ENCODE results near the gene MAJIN. TPM values are rescaled to one million over a fixed set of nuclear protein-coding genes. Genes with fewer than 3 reads are reported as not detected.

The MAJIN gene
- total RNA-seq, 4 donors from 2014 or later: not detected

- Histone ChIP-seq H3K27ac (no peak overlapping the region), H3K4me1 (no peaks in the 10 kb centered on the region), H3K27me3 (no peaks in the 10 kb centered on the region), H3K4me3 (no peak overlapping the region), H3K9me3 (no peaks in the 10 kb centered on the region), H3K36me3 (peaks cover 0 to 65% of the 10 kb centered on the region in 2 donors)
- in situ Hi-C loops (cut with MboI; ENCODE audit: low sequenced_read_pairs in 4 of 4) (no loop called here), intact Hi-C loops (cut with DNase I; ENCODE audit: low total_unique reads) (no loop called here)
- ATAC-seq: no peak
- no peak for DNase-seq
- TF ChIP-seq POLR2A (IDR thresholded peaks at IDR 0.05) (no peak), CTCF (IDR thresholded peaks at IDR 0.05 in 4 of 5, conservative IDR thresholded peaks at IDR 0.05 in 1 of 5) (no peak)
Observed at GRCh38 chr11:64932324-64932723, 39.6 kb downstream of the MAJIN start.

- Histone ChIP-seq H3K36me3 (peaks cover 0 to 75% of the 10 kb centered on the region in 2 donors), H3K4me3 (no peak overlapping the region), H3K4me1 (peaks cover under 1% of the 10 kb centered on the region in 2 donors), H3K27me3 (no peaks in the 10 kb centered on the region), H3K27ac (no peak overlapping the region), H3K9me3 (no peaks in the 10 kb centered on the region)
- no peak for ATAC-seq
- TF ChIP-seq POLR2A (IDR thresholded peaks at IDR 0.05) (no peak), CTCF (IDR thresholded peaks at IDR 0.05 in 4 of 5, conservative IDR thresholded peaks at IDR 0.05 in 1 of 5) (no peak)
- in situ Hi-C loops (cut with MboI; ENCODE audit: low sequenced_read_pairs in 4 of 4) (no loop called here), intact Hi-C loops (cut with DNase I; ENCODE audit: low total_unique reads) (no loop called here)
- DNase-seq: no peak
Observed at GRCh38 chr11:64931290-64931689, 40.6 kb downstream of the MAJIN start.

- no peak for TF ChIP-seq CTCF (IDR thresholded peaks at IDR 0.05 in 4 of 5, conservative IDR thresholded peaks at IDR 0.05 in 1 of 5)
- no peak for TF ChIP-seq POLR2A (IDR thresholded peaks at IDR 0.05)
- ATAC-seq: no peak
- intact Hi-C loops (cut with DNase I; ENCODE audit: low total_unique reads) (no loop called here), in situ Hi-C loops (cut with MboI; ENCODE audit: low sequenced_read_pairs in 4 of 4) (no loop called here)
- Histone ChIP-seq H3K9me3 (no peaks in the 10 kb centered on the region), H3K36me3 (peaks cover 0 to 77% of the 10 kb centered on the region in 2 donors), H3K4me1 (peaks cover 10% of the 10 kb centered on the region in 2 donors), H3K27me3 (no peaks in the 10 kb centered on the region), H3K27ac (no peak overlapping the region), H3K4me3 (no peak overlapping the region)
- no peak for DNase-seq
Observed at GRCh38 chr11:64930340-64930739, 41.6 kb downstream of the MAJIN start.

- in situ Hi-C loops (cut with MboI; ENCODE audit: low sequenced_read_pairs in 4 of 4): loop anchor here in 1 of 4 donors (10.0 kb wide), 1 partner anchor 95 kb away; the partner anchor contains the start of gene SNX15
- Histone ChIP-seq H3K27ac (no peak overlapping the region), H3K4me1 (peaks cover 13% of the 10 kb centered on the region in 2 donors), H3K27me3 (no peaks in the 10 kb centered on the region), H3K4me3 (no peak overlapping the region), H3K36me3 (peaks cover 0 to 77% of the 10 kb centered on the region in 2 donors), H3K9me3 (no peaks in the 10 kb centered on the region)
- ATAC-seq (no peak), DNase-seq (no peak)
- TF ChIP-seq POLR2A (IDR thresholded peaks at IDR 0.05) (no peak), CTCF (IDR thresholded peaks at IDR 0.05 in 4 of 5, conservative IDR thresholded peaks at IDR 0.05 in 1 of 5) (no peak)
- intact Hi-C loops (cut with DNase I; ENCODE audit: low total_unique reads): no loop called here
Observed at GRCh38 chr11:64929625-64930024, 42.3 kb downstream of the MAJIN start.

- H3K4me3 ChIP-seq: no peak overlapping the region
- H3K4me1 ChIP-seq: peaks cover 13% of the 10 kb centered on the region in 2 donors
- TF ChIP-seq CTCF (IDR thresholded peaks at IDR 0.05 in 4 of 5, conservative IDR thresholded peaks at IDR 0.05 in 1 of 5) (no peak), POLR2A (IDR thresholded peaks at IDR 0.05) (no peak)
- no peak overlapping the region for H3K27ac ChIP-seq
- peaks cover 0 to 75% of the 10 kb centered on the region in 2 donors for H3K36me3 ChIP-seq
- ATAC-seq: no peak
- no peaks in the 10 kb centered on the region for H3K9me3 ChIP-seq
- no peaks in the 10 kb centered on the region for H3K27me3 ChIP-seq
- no peak for DNase-seq
- intact Hi-C loops (cut with DNase I; ENCODE audit: low total_unique reads): no loop called here
- in situ Hi-C loops (cut with MboI; ENCODE audit: low sequenced_read_pairs in 4 of 4): loop anchor here in 1 of 4 donors (10.0 kb wide), 1 partner anchor 96 kb away; the partner anchor contains the start of gene SNX15
Observed at GRCh38 chr11:64928957-64929356, 43.0 kb downstream of the MAJIN start.
